Natural killer cell (primary cell): ENCODE data around the gene DIP2C. TPM values are rescaled to one million over a fixed set of nuclear protein-coding genes. Genes with fewer than 3 reads are reported as not detected.

ENCODE experiments used
- ATAC-seq, 3 donors: fragments of 150-1000 bp in 2 of 3; fragments of 200-7000 bp in 1 of 3; cut with Tn5 transposase; 1 replicate in 1 of 3; 2 replicates in 2 of 3; pipeline ENCODE4 v1.10.0; 2021; ENCODE audit warnings: mild to moderate bottlenecking in 2 of 3, moderate library complexity in 2 of 3
- DNase-seq, 2 donors: peaks; one replicate each; pipeline versions ENCODE4 v3.0.0 to v3.0.0-alpha.2; 2013 to 2021; ENCODE audit warnings: mixed read lengths in 1 of 2
- H3K27ac ChIP-seq: one replicate; pipeline ENCODE4 v1.5.1; 2013; ENCODE audit warnings: mild to moderate bottlenecking, low read length
- H3K27me3 ChIP-seq: one replicate; pipeline ENCODE4 v1.6.1; 2013; ENCODE audit warnings: low read length; ENCODE audit not compliant: control insufficient read depth, insufficient read depth
- H3K36me3 ChIP-seq: one replicate; pipeline ENCODE4 v1.6.1; 2013; ENCODE audit warnings: low read length; ENCODE audit not compliant: control insufficient read depth, insufficient read depth
- H3K4me1 ChIP-seq: one replicate; pipeline ENCODE4 v1.6.1; 2013; ENCODE audit warnings: low read length; ENCODE audit not compliant: control insufficient read depth, insufficient read depth
- H3K4me3 ChIP-seq: one replicate; pipeline ENCODE4 v1.5.1; 2013; ENCODE audit warnings: low read length
- H3K9me3 ChIP-seq: one replicate; pipeline ENCODE4 v1.6.1; 2013; ENCODE audit warnings: low read length; ENCODE audit not compliant: control insufficient read depth, insufficient read depth
- H3K27ac Mint-ChIP-seq, 2 donors: one replicate each; pipeline ENCODE4 v1.8.0; 2022; ENCODE audit warnings: mild to moderate bottlenecking in 2 of 2, mixed read lengths in 2 of 2, moderate library complexity in 1 of 2
- H3K27me3 Mint-ChIP-seq, 2 donors: one replicate each; pipeline ENCODE4 v1.8.0; 2022; ENCODE audit warnings: low read depth in 2 of 2, mixed read lengths in 2 of 2
- H3K36me3 Mint-ChIP-seq: one replicate; pipeline ENCODE4 v1.8.0; 2022; ENCODE audit warnings: mixed read lengths
- H3K4me1 Mint-ChIP-seq, 2 donors: one replicate each; pipeline ENCODE4 v1.8.0; 2022; ENCODE audit warnings: mixed read lengths in 2 of 2
- H3K4me3 Mint-ChIP-seq: one replicate; pipeline ENCODE4 v1.8.0; 2022; ENCODE audit warnings: mild to moderate bottlenecking, moderate library complexity, mixed read lengths
- H3K9me3 Mint-ChIP-seq, 2 donors: one replicate each; pipeline ENCODE4 v1.8.0; 2022; ENCODE audit warnings: mixed read lengths in 2 of 2
- WGBS: methylation state at CpG from one replicate; pipeline ENCODE4 v1.1.7; 2013; ENCODE audit warnings: missing lambda C conversion rate; ENCODE audit not compliant: insufficient coverage; 5-methylcytosine and 5-hydroxymethylcytosine counted together
- intact Hi-C: fragments of 100-400 bp; cut with micrococcal nuclease; formaldehyde crosslinking; loops from one replicate; pipeline ENCODE4 v1.14.2; 2022
- total RNA-seq, 4 donors: library from RNA; stranded (reverse); fragments of 120-200 nt in 1 of 4; gene quantifications; one replicate each; pipeline versions ENCODE4 v1.2.3 to v1.2.4, GENCODE V29; 2013 to 2022
- TF ChIP-seq, protein P1 (sequence below): fragments of 200-600 bp; IDR thresholded peaks from one replicate; pipeline ENCODE4 v1.8.0; 2022; ENCODE audit warnings: antibody characterized with exemption

The DIP2C gene
- total RNA-seq, 3 donors from 2014 or later (not counting 1 experiment from before 2014, with no cell fraction given), result 1.5 to 5.8 (median 3.8) TPM

GRCh38 chr10:665579-666091 is 23.8 kb downstream of the DIP2C start:
- Mint-ChIP-seq H3K9me3 (no peaks in the 10 kb centered on the region), H3K36me3 (no peaks in the 10 kb centered on the region), H3K4me1 (peaks cover 15 to 18% of the 10 kb centered on the region in 2 donors), H3K27ac (no peak overlapping the region), H3K4me3 (no peak overlapping the region), H3K27me3 (peaks cover 0 to 11% of the 10 kb centered on the region in 2 donors)
- intact Hi-C loops, result no loop called here
- ATAC-seq (no peak), DNase-seq (no peak)
- TF ChIP-seq, protein P1, sequence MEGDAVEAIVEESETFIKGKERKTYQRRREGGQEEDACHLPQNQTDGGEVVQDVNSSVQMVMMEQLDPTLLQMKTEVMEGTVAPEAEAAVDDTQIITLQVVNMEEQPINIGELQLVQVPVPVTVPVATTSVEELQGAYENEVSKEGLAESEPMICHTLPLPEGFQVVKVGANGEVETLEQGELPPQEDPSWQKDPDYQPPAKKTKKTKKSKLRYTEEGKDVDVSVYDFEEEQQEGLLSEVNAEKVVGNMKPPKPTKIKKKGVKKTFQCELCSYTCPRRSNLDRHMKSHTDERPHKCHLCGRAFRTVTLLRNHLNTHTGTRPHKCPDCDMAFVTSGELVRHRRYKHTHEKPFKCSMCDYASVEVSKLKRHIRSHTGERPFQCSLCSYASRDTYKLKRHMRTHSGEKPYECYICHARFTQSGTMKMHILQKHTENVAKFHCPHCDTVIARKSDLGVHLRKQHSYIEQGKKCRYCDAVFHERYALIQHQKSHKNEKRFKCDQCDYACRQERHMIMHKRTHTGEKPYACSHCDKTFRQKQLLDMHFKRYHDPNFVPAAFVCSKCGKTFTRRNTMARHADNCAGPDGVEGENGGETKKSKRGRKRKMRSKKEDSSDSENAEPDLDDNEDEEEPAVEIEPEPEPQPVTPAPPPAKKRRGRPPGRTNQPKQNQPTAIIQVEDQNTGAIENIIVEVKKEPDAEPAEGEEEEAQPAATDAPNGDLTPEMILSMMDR, result no peak
- Histone ChIP-seq H3K27ac (no peak overlapping the region), H3K27me3 (no peaks in the 10 kb centered on the region), H3K9me3 (no peaks in the 10 kb centered on the region), H3K4me3 (no peak overlapping the region), H3K4me1 (peaks cover 9% of the 10 kb centered on the region), H3K36me3 (no peaks in the 10 kb centered on the region)
- WGBS, result 85% methylated on average over 30 of the region's 30 CpGs

GRCh38 chr10:664893-665292 is 24.6 kb downstream of the DIP2C start:
- no peaks in the 10 kb centered on the region for H3K9me3 Mint-ChIP-seq
- H3K36me3 ChIP-seq, result no peaks in the 10 kb centered on the region
- H3K4me1 Mint-ChIP-seq, result peaks cover 15 to 18% of the 10 kb centered on the region in 2 donors
- H3K27ac Mint-ChIP-seq, result no peak overlapping the region
- no peak overlapping the region for H3K27ac ChIP-seq
- peaks cover 0 to 11% of the 10 kb centered on the region in 2 donors for H3K27me3 Mint-ChIP-seq
- ATAC-seq (no peak), DNase-seq (no peak)
- H3K9me3 ChIP-seq, result no peaks in the 10 kb centered on the region
- no peak overlapping the region for H3K4me3 ChIP-seq
- H3K4me3 Mint-ChIP-seq, result no peak overlapping the region
- no peaks in the 10 kb centered on the region for H3K36me3 Mint-ChIP-seq
- H3K4me1 ChIP-seq, result peaks cover 9% of the 10 kb centered on the region
- intact Hi-C loops, result no loop called here
- TF ChIP-seq, protein P1, result no peak
- WGBS, result 96% methylated on average over 3 of the region's 4 CpGs
- H3K27me3 ChIP-seq, result no peaks in the 10 kb centered on the region

GRCh38 chr10:664301-664700 is 25.2 kb downstream of the DIP2C start:
- H3K27ac ChIP-seq, result no peak overlapping the region
- H3K36me3 ChIP-seq, result no peaks in the 10 kb centered on the region
- Mint-ChIP-seq H3K27ac (no peak overlapping the region), H3K4me1 (peaks cover 20 to 22% of the 10 kb centered on the region in 2 donors), H3K9me3 (no peaks in the 10 kb centered on the region), H3K36me3 (no peaks in the 10 kb centered on the region), H3K27me3 (peaks cover 0 to 11% of the 10 kb centered on the region in 2 donors), H3K4me3 (no peak overlapping the region)
- TF ChIP-seq, protein P1, result no peak
- intact Hi-C loops, result no loop called here
- no peaks in the 10 kb centered on the region for H3K27me3 ChIP-seq
- ATAC-seq, result no peak
- H3K4me1 ChIP-seq, result peaks cover 9% of the 10 kb centered on the region
- H3K9me3 ChIP-seq, result no peaks in the 10 kb centered on the region
- WGBS, result 72% methylated on average over 5 of the region's 7 CpGs
- no peak overlapping the region for H3K4me3 ChIP-seq
- no peak for DNase-seq

DNA sequence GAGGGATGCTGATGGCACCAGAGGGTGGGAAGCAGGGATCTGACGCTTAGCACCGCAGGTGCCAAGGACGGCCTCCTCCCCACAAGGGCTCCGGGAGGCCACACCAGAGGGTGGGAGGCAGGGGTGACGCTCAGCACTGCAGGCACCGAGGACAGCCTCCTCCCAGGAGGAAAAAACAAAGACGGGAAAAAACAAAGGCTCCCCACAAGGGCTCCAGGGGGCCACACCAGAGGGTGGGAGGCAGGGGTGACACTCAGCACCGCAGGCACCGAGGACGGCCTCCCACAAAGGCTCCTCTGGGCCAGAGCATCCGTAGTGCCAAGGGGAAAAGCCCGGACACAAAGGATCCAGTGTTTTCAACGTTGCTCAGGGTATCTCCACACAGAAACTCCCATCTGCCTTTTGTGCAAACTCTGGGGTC is 25.6 kb downstream of the DIP2C start:
- H3K36me3 ChIP-seq, result no peaks in the 10 kb centered on the region
- ATAC-seq, result no peak
- no peak overlapping the region for H3K4me3 ChIP-seq
- no peaks in the 10 kb centered on the region for H3K9me3 Mint-ChIP-seq
- TF ChIP-seq, protein P1, result no peak
- no peak overlapping the region for H3K4me3 Mint-ChIP-seq
- no peaks in the 10 kb centered on the region for H3K36me3 Mint-ChIP-seq
- H3K27me3 ChIP-seq, result no peaks in the 10 kb centered on the region
- no peaks in the 10 kb centered on the region for H3K9me3 ChIP-seq
- peaks cover 25 to 27% of the 10 kb centered on the region in 2 donors for H3K4me1 Mint-ChIP-seq
- H3K4me1 ChIP-seq, result peaks cover 9% of the 10 kb centered on the region
- 73% methylated on average over 13 of the region's 13 CpGs for WGBS
- no peak overlapping the region for H3K27ac ChIP-seq
- intact Hi-C loops, result no loop called here
- H3K27me3 Mint-ChIP-seq, result peaks cover 0 to 11% of the 10 kb centered on the region in 2 donors
- H3K27ac Mint-ChIP-seq, result no peak overlapping the region
- no peak for DNase-seq
